ENCODE results near the gene ITPK1. TPM values are rescaled to one million over a fixed set of nuclear protein-coding genes. Genes with fewer than 3 reads are reported as not detected.

The ITPK1 gene
- total RNA-seq, 3 donors from 2014 or later, result 49.4 to 59.7 (median 59.1) TPM

GRCh38 chr14:93046705-93047050 is 69.0 kb downstream of the ITPK1 start:
- H3K36me3 Mint-ChIP-seq (ENCODE audit: insufficient read depth), result peaks cover 4% of the 10 kb centered on the region
- ATAC-seq, result no peak
- peaks cover 30% of the 10 kb centered on the region for H3K4me1 Mint-ChIP-seq (ENCODE audit: low read depth)
- H3K9me3 Mint-ChIP-seq, result no peaks in the 10 kb centered on the region
- no peak for DNase-seq
- H3K4me3 Mint-ChIP-seq, result no peak overlapping the region
- H3K27me3 Mint-ChIP-seq (ENCODE audit: low read depth), result no peaks in the 10 kb centered on the region

GRCh38 chr14:93045965-93046704 is 69.6 kb downstream of the ITPK1 start:
- H3K27me3 Mint-ChIP-seq (ENCODE audit: low read depth), result no peaks in the 10 kb centered on the region
- peaks cover 32% of the 10 kb centered on the region for H3K4me1 Mint-ChIP-seq (ENCODE audit: low read depth)
- DNase-seq, result no peak

GRCh38 chr14:93045211-93045674 is 70.5 kb downstream of the ITPK1 start:
- DNase-seq, result no peak
- no peak for ATAC-seq
- peaks cover 39% of the 10 kb centered on the region for H3K4me1 Mint-ChIP-seq (ENCODE audit: low read depth)
- H3K4me3 Mint-ChIP-seq, result no peak overlapping the region
- no peaks in the 10 kb centered on the region for H3K27me3 Mint-ChIP-seq (ENCODE audit: low read depth)
- H3K9me3 Mint-ChIP-seq, result no peaks in the 10 kb centered on the region
- H3K36me3 Mint-ChIP-seq (ENCODE audit: insufficient read depth), result peaks cover 4% of the 10 kb centered on the region

More at GRCh38 chr14:93045965-93046704, 69.6 kb downstream of the ITPK1 start:
- Mint-ChIP-seq H3K36me3 (ENCODE audit: insufficient read depth) (peaks cover 4% of the 10 kb centered on the region), H3K9me3 (no peaks in the 10 kb centered on the region), H3K4me3 (no peak overlapping the region)
- ATAC-seq, result no peak

- H3K4me3 Mint-ChIP-seq, result no peak overlapping the region
- peaks cover 4% of the 10 kb centered on the region for H3K36me3 Mint-ChIP-seq (ENCODE audit: insufficient read depth)
- no peaks in the 10 kb centered on the region for H3K9me3 Mint-ChIP-seq
- DNase-seq, result no peak
- peaks cover 39% of the 10 kb centered on the region for H3K4me1 Mint-ChIP-seq (ENCODE audit: low read depth)
- H3K27me3 Mint-ChIP-seq (ENCODE audit: low read depth), result no peaks in the 10 kb centered on the region
- ATAC-seq, result no peak
Observed at GRCh38 chr14:93044556-93044955, 71.2 kb downstream of the ITPK1 start.

GRCh38 chr14:93044121-93044520 is 71.6 kb downstream of the ITPK1 start:
- H3K4me1 Mint-ChIP-seq (ENCODE audit: low read depth), result peaks cover 40% of the 10 kb centered on the region

GRCh38 chr14:93042968-93043940 is 72.5 kb downstream of the ITPK1 start:
- Mint-ChIP-seq H3K9me3 (no peaks in the 10 kb centered on the region), H3K4me3 (no peak overlapping the region), H3K27me3 (ENCODE audit: low read depth) (no peaks in the 10 kb centered on the region), H3K4me1 (ENCODE audit: low read depth) (peaks cover 40% of the 10 kb centered on the region), H3K36me3 (ENCODE audit: insufficient read depth) (peaks cover 2% of the 10 kb centered on the region)
- ATAC-seq (no peak), DNase-seq (no peak)

More at GRCh38 chr14:93044121-93044520, 71.6 kb downstream of the ITPK1 start:
- Mint-ChIP-seq H3K27me3 (ENCODE audit: low read depth) (no peaks in the 10 kb centered on the region), H3K4me3 (no peak overlapping the region), H3K36me3 (ENCODE audit: insufficient read depth) (peaks cover under 1% of the 10 kb centered on the region), H3K9me3 (no peaks in the 10 kb centered on the region)
- DNase-seq, result no peak
- ATAC-seq, result no peak

GRCh38 chr14:93041830-93042229 is 73.9 kb downstream of the ITPK1 start:
- H3K36me3 Mint-ChIP-seq (ENCODE audit: insufficient read depth), result peaks cover 2% of the 10 kb centered on the region
- no peaks in the 10 kb centered on the region for H3K27me3 Mint-ChIP-seq (ENCODE audit: low read depth)
- DNase-seq (no peak), ATAC-seq (no peak)
- no peaks in the 10 kb centered on the region for H3K9me3 Mint-ChIP-seq
- peaks cover 40% of the 10 kb centered on the region for H3K4me1 Mint-ChIP-seq (ENCODE audit: low read depth)
- H3K4me3 Mint-ChIP-seq, result no peak overlapping the region

- peaks cover 2% of the 10 kb centered on the region for H3K36me3 Mint-ChIP-seq (ENCODE audit: insufficient read depth)
- ATAC-seq, result no peak
- no peak overlapping the region for H3K4me3 Mint-ChIP-seq
- H3K27me3 Mint-ChIP-seq (ENCODE audit: low read depth), result no peaks in the 10 kb centered on the region
- peaks cover 37% of the 10 kb centered on the region for H3K4me1 Mint-ChIP-seq (ENCODE audit: low read depth)
- no peak for DNase-seq
- H3K9me3 Mint-ChIP-seq, result no peaks in the 10 kb centered on the region
Observed at GRCh38 chr14:93040982-93041381, 74.7 kb downstream of the ITPK1 start.

- DNase-seq, result no peak
- Mint-ChIP-seq H3K9me3 (no peaks in the 10 kb centered on the region), H3K36me3 (ENCODE audit: insufficient read depth) (peaks cover 2% of the 10 kb centered on the region), H3K27me3 (ENCODE audit: low read depth) (no peaks in the 10 kb centered on the region), H3K4me1 (ENCODE audit: low read depth) (peaks cover 35% of the 10 kb centered on the region), H3K4me3 (no peak overlapping the region)
- no peak for ATAC-seq
Observed at GRCh38 chr14:93040443-93040842, 75.3 kb downstream of the ITPK1 start.

GRCh38 chr14:93039649-93040315 is 75.9 kb downstream of the ITPK1 start:
- Mint-ChIP-seq H3K27me3 (ENCODE audit: low read depth) (no peaks in the 10 kb centered on the region), H3K4me3 (no peak overlapping the region), H3K4me1 (ENCODE audit: low read depth) (peaks cover 37% of the 10 kb centered on the region), H3K36me3 (ENCODE audit: insufficient read depth) (peaks cover 2% of the 10 kb centered on the region), H3K9me3 (no peaks in the 10 kb centered on the region)
- DNase-seq (no peak), ATAC-seq (no peak)

- Mint-ChIP-seq H3K36me3 (ENCODE audit: insufficient read depth) (peaks cover 2% of the 10 kb centered on the region), H3K4me3 (no peak overlapping the region), H3K27me3 (ENCODE audit: low read depth) (no peaks in the 10 kb centered on the region), H3K9me3 (no peaks in the 10 kb centered on the region), H3K4me1 (ENCODE audit: low read depth) (peaks cover 42% of the 10 kb centered on the region)
- DNase-seq, result no peak
- no peak for ATAC-seq
Observed at GRCh38 chr14:93037351-93037750, 78.4 kb downstream of the ITPK1 start.

- DNase-seq, result no peak
- Mint-ChIP-seq H3K4me3 (no peak overlapping the region), H3K36me3 (ENCODE audit: insufficient read depth) (peaks cover 2% of the 10 kb centered on the region), H3K4me1 (ENCODE audit: low read depth) (peaks cover 36% of the 10 kb centered on the region), H3K9me3 (no peaks in the 10 kb centered on the region), H3K27me3 (ENCODE audit: low read depth) (no peaks in the 10 kb centered on the region)
- ATAC-seq, result no peak
Observed at GRCh38 chr14:93036652-93037345, 78.9 kb downstream of the ITPK1 start.

- no peaks in the 10 kb centered on the region for H3K27me3 Mint-ChIP-seq (ENCODE audit: low read depth)
- no peak for ATAC-seq
- H3K4me3 Mint-ChIP-seq, result no peak overlapping the region
- peaks cover 2% of the 10 kb centered on the region for H3K36me3 Mint-ChIP-seq (ENCODE audit: insufficient read depth)
- no peaks in the 10 kb centered on the region for H3K9me3 Mint-ChIP-seq
- H3K4me1 Mint-ChIP-seq (ENCODE audit: low read depth), result peaks cover 33% of the 10 kb centered on the region
- DNase-seq, result no peak
Observed at GRCh38 chr14:93035917-93036651, 79.6 kb downstream of the ITPK1 start.

Measured in activated T-cell treated with anti-CD3 and anti-CD28 coated beads, Interleukin-2, amount 50 U/mL, for 4 hours (primary cell).